Esophagus muscularis mucosa (tissue), 4 donors: ENCODE data around the gene BAG2. TPM values are rescaled to one million over a fixed set of nuclear protein-coding genes. Genes with fewer than 3 reads are reported as not detected.

Experiments used
- DNase-seq: peaks from one replicate; pipeline ENCODE4 v3.0.0-alpha.2; 2017; ENCODE audit errors: extremely low spot score
- H3K27ac ChIP-seq, 4 donors: fragments of 200-600 bp; sonication (generic); replicated peaks in 1 of 4; 1 replicate in 3 of 4; 2 replicates in 1 of 4; pipeline ENCODE4 v1.5.1; 2016 to 2019; ENCODE audit warnings: mild to moderate bottlenecking in 1 of 4
- H3K27me3 ChIP-seq, 4 donors: fragments of 200-600 bp; sonication (generic); one replicate each; pipeline versions ENCODE4 v1.5.1 to v1.6.0; 2016 to 2019
- H3K36me3 ChIP-seq, 4 donors: fragments of 200-600 bp; sonication (generic); one replicate each; pipeline ENCODE4 v1.5.1; 2016 to 2019
- H3K4me1 ChIP-seq, 4 donors: fragments of 200-600 bp; sonication (generic); one replicate each; pipeline ENCODE4 v1.5.1; 2016 to 2019
- H3K4me3 ChIP-seq, 4 donors: fragments of 200-600 bp; sonication (generic); 1 replicate in 2 of 4; 2 replicates in 2 of 4; pipeline ENCODE4 v1.5.1; 2016 to 2019; ENCODE audit warnings: mild to moderate bottlenecking in 4 of 4, moderate library complexity in 1 of 4
- H3K9me3 ChIP-seq, 4 donors: fragments of 200-600 bp; sonication (generic); 1 replicate in 3 of 4; 2 replicates in 1 of 4; pipeline ENCODE4 v1.5.1; 2016 to 2019
- CTCF ChIP-seq, 3 experiments: fragments of 200-600 bp in 2 of 3; fragments of 450-650 bp in 1 of 3; sonication (generic) in 2 of 3; IDR thresholded peaks; one replicate each; pipeline ENCODE4 v1.5.1; 2017 to 2019; ENCODE audit warnings: antibody characterized with exemption in 3 of 3, mild to moderate bottlenecking in 2 of 3, moderate library complexity in 1 of 3
- EP300 ChIP-seq: sonication (generic); formaldehyde crosslinking; IDR thresholded peaks from one replicate; pipeline ENCODE4 v1.6.1; 2017; ENCODE audit warnings: antibody characterized with exemption
- POLR2A ChIP-seq: fragments of 450-650 bp; IDR thresholded peaks from one replicate; pipeline ENCODE4 v1.6.1; 2017; ENCODE audit warnings: antibody characterized with exemption, moderate library complexity, mild to moderate bottlenecking, low read depth
- POLR2AphosphoS5 ChIP-seq, 2 donors: sonication (generic); formaldehyde crosslinking; IDR thresholded peaks; one replicate each; pipeline ENCODE4 v1.6.1; 2017; ENCODE audit warnings: antibody characterized with exemption in 2 of 2
- WGBS: methylation state at CpG from one replicate; pipeline ENCODE4 v1.1.5; 2018; 5-methylcytosine and 5-hydroxymethylcytosine counted together
- intact Hi-C: fragments of 100-400 bp; cut with DNase I; formaldehyde crosslinking; loops from one replicate; pipeline ENCODE4 v1.15.1; 2023
- total RNA-seq, 4 donors: library from RNA; depleted of rRNA; stranded (reverse); fragments of >200 nt; gene quantifications; one replicate each; pipeline versions ENCODE4 v1.1.0 to v1.2.1, GENCODE V29; 2016

Gene BAG2
- total RNA-seq, 4 donors from 2014 or later: 29.0 to 42.8 (median 39.6) TPM

- Histone ChIP-seq H3K4me3 (no peak overlapping the region), H3K36me3 (peaks cover 7 to 55% (median 32%) of the 10 kb centered on the region in 4 donors), H3K27me3 (no peaks in the 10 kb centered on the region), H3K4me1 (no peaks in the 10 kb centered on the region), H3K9me3 (no peaks in the 10 kb centered on the region), H3K27ac (no peak overlapping the region)
- intact Hi-C loops: no loop called here
- TF ChIP-seq EP300 (no peak), CTCF (IDR thresholded peaks at IDR 0.05) (no peak), POLR2A (no peak), POLR2AphosphoS5 (IDR thresholded peaks at IDR 0.05) (no peak)
- 66% methylated on average over 1 of the region's 1 CpG for WGBS
- DNase-seq: no peak
Observed at GRCh38 chr6:57142178-57142525, 30.0 kb upstream of the BAG2 start.

GRCh38 chr6:57143690-57144089, 28.4 kb upstream of the BAG2 start:
- intact Hi-C loops: no loop called here
- H3K36me3 ChIP-seq: peaks cover 14 to 60% (median 42%) of the 10 kb centered on the region in 4 donors

GRCh38 chr6:57147401-57147800, 24.7 kb upstream of the BAG2 start:
- peaks cover 14 to 57% (median 39%) of the 10 kb centered on the region in 4 donors for H3K36me3 ChIP-seq
- H3K9me3 ChIP-seq: no peaks in the 10 kb centered on the region
- DNase-seq: no peak
- WGBS: 89% methylated on average over 5 of the region's 5 CpGs
- no peak for TF ChIP-seq POLR2AphosphoS5 (IDR thresholded peaks at IDR 0.05)
- intact Hi-C loops: no loop called here
- no peaks in the 10 kb centered on the region for H3K27me3 ChIP-seq
- no peaks in the 10 kb centered on the region for H3K4me1 ChIP-seq
- H3K27ac ChIP-seq: no peak overlapping the region
- H3K4me3 ChIP-seq: no peak overlapping the region

More at GRCh38 chr6:57143690-57144089, 28.4 kb upstream of the BAG2 start:
- H3K27ac ChIP-seq: no peak overlapping the region
- no peaks in the 10 kb centered on the region for H3K4me1 ChIP-seq
- 95% methylated on average over 1 of the region's 1 CpG for WGBS
- H3K4me3 ChIP-seq: no peak overlapping the region
- H3K9me3 ChIP-seq: no peaks in the 10 kb centered on the region
- no peaks in the 10 kb centered on the region for H3K27me3 ChIP-seq
- TF ChIP-seq POLR2A (no peak), CTCF (IDR thresholded peaks at IDR 0.05) (no peak), EP300 (no peak), POLR2AphosphoS5 (IDR thresholded peaks at IDR 0.05) (no peak)
- DNase-seq: no peak

GRCh38 chr6:57147955-57148858, 23.9 kb upstream of the BAG2 start:
- H3K4me1 ChIP-seq: no peaks in the 10 kb centered on the region
- intact Hi-C loops: no loop called here
- TF ChIP-seq EP300 (no peak), CTCF (IDR thresholded peaks at IDR 0.05) (no peak), POLR2A (no peak), POLR2AphosphoS5 (IDR thresholded peaks at IDR 0.05) (no peak)
- no peaks in the 10 kb centered on the region for H3K9me3 ChIP-seq
- H3K4me3 ChIP-seq: no peak overlapping the region
- H3K27me3 ChIP-seq: no peaks in the 10 kb centered on the region
- H3K27ac ChIP-seq: no peak overlapping the region
- 93% methylated on average over 7 of the region's 7 CpGs for WGBS
- DNase-seq: no peak
- peaks cover 19 to 58% (median 42%) of the 10 kb centered on the region in 4 donors for H3K36me3 ChIP-seq

- intact Hi-C loops: no loop called here
- H3K27me3 ChIP-seq: no peaks in the 10 kb centered on the region
- H3K27ac ChIP-seq: no peak overlapping the region
- peaks cover 8 to 71% (median 48%) of the 10 kb centered on the region in 4 donors for H3K36me3 ChIP-seq
- no peak for DNase-seq
- no peaks in the 10 kb centered on the region for H3K4me1 ChIP-seq
- no peak overlapping the region for H3K4me3 ChIP-seq
- no peaks in the 10 kb centered on the region for H3K9me3 ChIP-seq
- TF ChIP-seq POLR2A (no peak), EP300 (no peak), CTCF (IDR thresholded peaks at IDR 0.05) (no peak), POLR2AphosphoS5 (IDR thresholded peaks at IDR 0.05) (no peak)
Observed at GRCh38 chr6:57158658-57159057, 13.5 kb upstream of the BAG2 start.
